Stimulated activated effector memory CD8-positive, alpha-beta T cell treated with anti-CD3 and anti-CD28 coated beads, Interleukin-12 subunit alpha, Interleukin-12 subunit beta, amount 100 ng/mL, for 72 hours (primary cell): Measurements from ENCODE around the gene CENPV.
A peak's percentile ranks its signal among the peaks of the same experiment; 100 is the strongest.
"Not testable (repeated sequence)": the region's sequence is repeated elsewhere in the genome, so short reads cannot be mapped to it uniquely, and the experiment has no call there.

Source experiments
- ATAC-seq: fragments of 150-1000 bp; cut with Tn5 transposase; 2 replicates; pipeline ENCODE4 v1.10.0; 2021
- DNase-seq, 2 donors: peaks; one replicate each; pipeline ENCODE4 v3.0.0; 2021 to 2022; ENCODE audit warnings: low spot score in 2 of 2
- H3K27ac Mint-ChIP-seq: one replicate; pipeline ENCODE4 v1.8.0; 2022; ENCODE audit warnings: mild to moderate bottlenecking, mixed read lengths
- H3K36me3 Mint-ChIP-seq: one replicate; pipeline ENCODE4 v1.8.0; 2022; ENCODE audit warnings: mild to moderate bottlenecking, mixed read lengths
- H3K4me1 Mint-ChIP-seq: one replicate; pipeline ENCODE4 v1.8.0; 2022; ENCODE audit warnings: mixed read lengths
- H3K4me3 Mint-ChIP-seq: one replicate; pipeline ENCODE4 v1.8.0; 2022; ENCODE audit warnings: mild to moderate bottlenecking, mixed read lengths
- H3K9me3 Mint-ChIP-seq: one replicate; pipeline ENCODE4 v1.8.0; 2022; ENCODE audit warnings: mixed read lengths

Gene CENPV

DNA sequence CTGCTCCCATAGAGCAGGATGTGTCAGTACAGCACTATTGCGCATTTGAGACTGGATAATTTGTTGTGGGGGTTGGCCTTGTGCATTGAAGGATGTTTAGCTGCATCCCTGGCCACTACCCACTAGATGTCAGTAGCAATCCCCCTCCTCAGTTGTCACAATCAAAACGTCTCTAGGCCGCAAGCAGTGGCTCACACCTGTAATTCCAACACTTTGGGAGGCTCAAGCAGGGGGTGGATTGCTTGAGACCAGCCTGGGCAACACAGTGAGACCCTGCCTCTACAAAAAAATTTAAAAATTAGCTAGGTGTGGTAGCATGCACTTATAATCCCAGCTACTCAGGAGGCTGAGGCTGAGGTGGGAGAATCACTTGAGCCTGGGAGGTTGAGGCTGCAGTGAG is 48.4 kb downstream of the CENPV start:
- DNase-seq (no peak), ATAC-seq (no peak)
- no peak overlapping the region for H3K4me3 Mint-ChIP-seq
- no peaks in the 10 kb centered on the region for H3K9me3 Mint-ChIP-seq
- peaks cover 5% of the 10 kb centered on the region for H3K4me1 Mint-ChIP-seq
- no peak overlapping the region for H3K27ac Mint-ChIP-seq
- H3K36me3 Mint-ChIP-seq = peaks cover 30% of the 10 kb centered on the region

DNA sequence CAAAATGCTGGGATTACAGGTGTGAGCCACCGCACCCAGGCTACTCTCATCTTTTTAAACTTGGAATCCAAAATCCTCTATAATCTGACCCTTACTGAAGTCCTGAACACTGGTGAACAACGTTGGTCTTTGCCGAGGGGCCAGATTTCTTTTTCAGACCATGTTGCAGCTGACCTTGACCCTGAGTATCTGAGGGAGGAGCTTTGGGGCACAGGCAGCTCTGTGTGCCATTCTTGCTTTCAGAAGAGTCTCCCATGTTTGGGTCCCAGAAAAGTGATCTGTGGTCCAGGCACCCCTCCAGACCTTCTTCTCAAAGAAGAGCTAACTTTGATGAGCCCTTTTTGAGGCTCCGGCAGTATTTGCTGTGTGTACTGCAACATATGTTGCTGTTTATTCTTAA is 50.4 kb downstream of the CENPV start:
- Mint-ChIP-seq H3K9me3 (no peaks in the 10 kb centered on the region), H3K4me3 (no peak overlapping the region), H3K4me1 (peaks cover 5% of the 10 kb centered on the region), H3K27ac (no peak overlapping the region), H3K36me3 (peaks cover 30% of the 10 kb centered on the region)
- ATAC-seq (no peak), DNase-seq (no peak)

DNA sequence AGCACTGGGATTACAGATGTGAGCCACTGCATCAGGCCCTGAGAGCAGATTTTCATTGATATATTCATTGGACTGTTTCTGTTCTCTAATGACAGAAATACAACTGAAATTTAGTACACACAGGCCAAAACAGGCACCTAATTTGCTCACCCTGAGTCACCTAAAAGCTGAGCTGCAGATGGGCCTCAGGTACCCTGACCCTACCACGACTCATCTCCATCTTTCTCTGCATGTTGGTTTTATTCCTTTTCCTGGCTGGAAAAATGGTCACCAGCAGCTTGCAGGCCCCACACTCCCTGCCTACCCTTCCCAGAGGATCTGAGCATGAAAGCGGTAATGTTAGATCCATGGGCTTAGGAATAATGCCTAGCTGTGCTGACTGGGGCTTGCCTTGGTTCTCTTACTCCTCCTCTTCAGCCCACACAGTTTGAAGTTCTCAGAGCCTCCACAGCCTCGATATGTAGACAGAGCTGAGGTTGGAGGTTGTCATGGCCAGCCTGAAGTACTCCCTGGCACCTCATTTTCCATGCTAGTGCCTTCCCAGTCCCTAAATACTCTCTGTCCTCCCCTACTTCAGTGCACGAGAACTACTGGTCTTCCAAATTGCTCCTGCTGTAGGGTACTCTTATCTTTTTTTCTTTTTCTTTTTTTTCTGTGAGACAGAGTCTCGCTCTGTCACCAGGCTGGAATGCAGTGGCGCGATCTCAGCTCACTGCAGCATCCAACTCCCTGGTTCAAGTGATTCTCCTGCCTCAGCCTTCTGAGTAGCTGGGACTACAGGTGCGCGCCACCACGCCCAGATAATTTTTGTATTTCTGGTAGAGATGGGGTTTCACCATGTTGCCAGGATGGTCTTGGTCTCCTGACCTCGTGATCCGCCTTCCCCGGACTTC is 51.1 kb downstream of the CENPV start:
- Mint-ChIP-seq H3K4me1 (peaks cover 5% of the 10 kb centered on the region), H3K27ac (peak overlapping the region; percentile 67), H3K9me3 (no peaks in the 10 kb centered on the region)

GRCh38 chr17:16300554-16300953 is 52.7 kb downstream of the CENPV start:
- Mint-ChIP-seq H3K36me3 (peaks cover 30% of the 10 kb centered on the region), H3K27ac (no peak overlapping the region), H3K4me3 (no peak overlapping the region), H3K9me3 (no peaks in the 10 kb centered on the region), H3K4me1 (peaks cover 5% of the 10 kb centered on the region)
- ATAC-seq = no peak
- DNase-seq = no peak

More for the DNA sequence above, 51.1 kb downstream of the CENPV start:
- H3K36me3 Mint-ChIP-seq = peaks cover 30% of the 10 kb centered on the region
- no peak overlapping the region for H3K4me3 Mint-ChIP-seq
- ATAC-seq = no peak
- no peak for DNase-seq

- no peak overlapping the region for H3K4me3 Mint-ChIP-seq
- H3K9me3 Mint-ChIP-seq = no peaks in the 10 kb centered on the region
- H3K36me3 Mint-ChIP-seq = peaks cover 30% of the 10 kb centered on the region
- peaks cover 11% of the 10 kb centered on the region for H3K4me1 Mint-ChIP-seq
- ATAC-seq (no peak), DNase-seq (no peak)
- no peak overlapping the region for H3K27ac Mint-ChIP-seq
Measured at GRCh38 chr17:16298140-16298662, 55.1 kb downstream of the CENPV start.

DNA sequence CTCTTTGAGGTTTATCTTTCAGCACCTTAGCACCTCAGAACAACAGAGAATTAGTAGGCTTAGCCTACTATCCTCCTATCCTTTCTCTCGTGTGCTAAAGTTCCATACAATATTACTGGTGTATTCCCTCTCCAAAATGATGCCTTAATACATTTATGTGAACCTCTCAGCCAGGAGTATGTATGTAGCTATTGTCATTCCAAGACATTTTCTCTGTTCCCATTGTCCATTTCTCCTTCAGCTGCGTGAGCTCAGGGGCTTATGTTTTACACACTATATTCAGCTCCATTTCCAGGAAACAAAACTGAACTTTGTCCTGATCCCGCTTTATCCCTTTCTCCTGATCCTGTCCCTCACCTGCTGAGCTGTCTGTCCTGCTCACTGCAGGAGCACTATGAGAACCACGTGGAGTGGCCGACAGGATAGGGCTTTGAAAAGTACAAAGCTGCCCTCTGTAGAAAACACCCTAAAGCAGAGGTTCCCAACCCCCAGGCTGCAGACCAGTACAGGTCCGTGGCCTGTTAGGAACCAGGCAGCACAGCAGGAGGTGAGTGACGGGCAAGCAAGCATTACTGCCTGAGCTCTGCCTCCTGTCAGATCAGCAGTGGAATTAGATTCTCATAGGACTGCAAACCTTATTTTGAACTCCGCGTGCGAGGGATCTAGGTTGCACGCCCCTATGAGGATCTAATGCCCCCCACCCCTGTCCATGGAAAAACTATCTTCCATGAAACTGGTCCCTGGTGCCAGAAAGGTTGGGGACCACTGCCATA is 55.7 kb downstream of the CENPV start:
- H3K4me1 Mint-ChIP-seq = peaks cover 11% of the 10 kb centered on the region
- DNase-seq (no peak), ATAC-seq (no peak)
- H3K36me3 Mint-ChIP-seq = peaks cover 25% of the 10 kb centered on the region
- no peak overlapping the region for H3K27ac Mint-ChIP-seq
- H3K4me3 Mint-ChIP-seq = no peak overlapping the region
- H3K9me3 Mint-ChIP-seq = no peaks in the 10 kb centered on the region

DNA sequence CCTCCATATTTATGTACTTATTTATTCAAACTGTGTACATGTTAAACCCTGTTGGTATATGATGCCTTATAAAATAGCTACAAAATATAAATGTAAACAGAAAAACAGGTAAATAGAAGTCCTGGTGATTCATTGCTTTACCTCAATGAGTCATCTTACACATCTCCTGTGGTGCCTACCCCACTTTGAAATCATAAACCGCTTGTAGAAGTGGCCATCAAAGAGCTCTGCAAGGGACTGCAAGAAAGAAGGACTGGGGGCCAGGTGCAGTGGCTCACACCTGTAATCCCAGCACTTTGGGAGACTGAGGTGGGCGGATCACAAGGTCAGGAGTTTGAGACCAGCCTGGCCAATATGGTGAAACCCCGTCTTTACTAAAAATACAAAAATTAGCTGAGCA is 57.2 kb downstream of the CENPV start:
- H3K4me1 Mint-ChIP-seq, H3K4me3 Mint-ChIP-seq, DNase-seq, H3K27ac Mint-ChIP-seq, H3K9me3 Mint-ChIP-seq: not testable (repeated sequence)
- ATAC-seq = peak; percentile 74
- H3K36me3 Mint-ChIP-seq = peaks cover 10% of the 10 kb centered on the region

DNA sequence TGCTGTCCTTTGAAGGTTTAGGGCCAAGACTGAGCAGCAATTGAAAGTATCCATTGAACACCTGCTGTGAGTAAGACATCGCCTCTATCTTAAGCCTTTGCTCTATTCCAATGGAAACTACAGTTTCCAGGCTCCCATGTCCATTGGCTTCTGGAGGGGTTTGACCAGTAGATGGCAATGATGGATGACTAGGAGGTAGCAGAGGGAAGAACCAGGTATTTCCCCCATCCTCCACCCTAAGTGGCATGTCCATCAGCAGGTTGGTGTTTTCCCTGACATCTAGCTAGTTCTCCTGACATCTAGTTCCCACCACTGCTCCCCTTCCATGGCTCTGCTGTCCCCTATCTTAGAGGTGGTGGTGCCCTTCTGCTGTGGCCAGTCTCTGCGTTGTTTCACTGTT is 58.7 kb downstream of the CENPV start:
- ATAC-seq (no peak), DNase-seq (no peak)
- Mint-ChIP-seq H3K27ac (no peak overlapping the region), H3K36me3 (no peaks in the 10 kb centered on the region), H3K9me3 (no peaks in the 10 kb centered on the region), H3K4me3 (no peak overlapping the region), H3K4me1 (peaks cover 6% of the 10 kb centered on the region)

GRCh38 chr17:16293931-16294330 is 59.3 kb downstream of the CENPV start:
- DNase-seq (no peak), ATAC-seq (no peak)
- Mint-ChIP-seq H3K4me3 (no peak overlapping the region), H3K9me3 (no peaks in the 10 kb centered on the region), H3K4me1 (peaks cover 8% of the 10 kb centered on the region), H3K27ac (no peak overlapping the region), H3K36me3 (no peaks in the 10 kb centered on the region)
